PC-9 (cell line): Measurements from ENCODE around the gene MYH14. TPM values are rescaled to one million over a fixed set of nuclear protein-coding genes. Genes with fewer than 3 reads are reported as not detected.

Experiments used
- BruUV-seq: library from RNA; stranded (reverse); fragments of 400-500 nt; replicated peaks from 2 replicates; lab custom pipeline; 2021; lab: Mats Ljungman, UMichigan
- CTCF ChIA-PET: fragments of 300-600 bp; sonication (Branson Sonifier 250); formaldehyde crosslinking; loops from one replicate; lab custom pipeline; 2022; ENCODE audit warnings: antibody characterized with exemption; lab: Charles Lee
- POLR2A ChIA-PET: fragments of 300-600 bp; sonication (Branson Sonifier 250); formaldehyde crosslinking; loops from one replicate; lab custom pipeline; 2022; ENCODE audit warnings: antibody characterized with exemption; ENCODE audit not compliant: unreplicated experiment; lab: Charles Lee
- DNase-seq, 2 experiments: peaks; one replicate each; pipeline versions ENCODE4 v3.0.0 to v3.0.0-alpha.2; 2015 to 2022; ENCODE audit warnings: mixed read lengths in 1 of 2
- H2AFZ ChIP-seq: fragments of 200-600 bp; sonication (generic); 2 replicates; pipeline ENCODE4 v1.8.1; 2017; ENCODE audit warnings: antibody characterized with exemption
- H3F3A ChIP-seq: fragments of 200-600 bp; sonication (generic); 2 replicates; pipeline ENCODE4 v1.8.1; 2017; ENCODE audit warnings: antibody characterized with exemption, mild to moderate bottlenecking, low read depth; ENCODE audit not compliant: insufficient read depth
- H3K27ac ChIP-seq: fragments of 200-600 bp; sonication (generic); 2 replicates; pipeline ENCODE4 v1.6.1; 2016; ENCODE audit warnings: mixed run types
- H3K27me3 ChIP-seq: fragments of 200-600 bp; sonication (generic); 2 replicates; pipeline ENCODE4 v1.6.1; 2016; ENCODE audit warnings: low read depth, mixed run types; ENCODE audit not compliant: insufficient read depth
- H3K36me3 ChIP-seq: fragments of 200-600 bp; sonication (generic); 2 replicates; pipeline ENCODE4 v1.6.1; 2016; ENCODE audit warnings: low read depth, mixed run types
- H3K4me1 ChIP-seq: fragments of 200-600 bp; sonication (generic); replicated peaks from 2 replicates; pipeline ENCODE4 v1.6.1; 2016; ENCODE audit warnings: mixed run types; ENCODE audit not compliant: insufficient read depth
- H3K4me2 ChIP-seq: fragments of 200-600 bp; sonication (generic); 2 replicates; pipeline ENCODE4 v1.6.1; 2017; ENCODE audit warnings: mixed run types
- H3K4me3 ChIP-seq: fragments of 200-600 bp; sonication (generic); 2 replicates; pipeline ENCODE4 v1.6.1; 2016; ENCODE audit warnings: mixed run types
- H3K79me2 ChIP-seq: fragments of 200-600 bp; sonication (generic); 2 replicates; pipeline ENCODE4 v1.6.1; 2017; ENCODE audit warnings: low read depth, mixed run types
- H3K9me2 ChIP-seq: fragments of 200-600 bp; sonication (generic); 2 replicates; pipeline ENCODE4 v1.8.1; 2017; ENCODE audit warnings: mild to moderate bottlenecking; ENCODE audit not compliant: insufficient read depth
- H3K9me3 ChIP-seq: fragments of 200-600 bp; sonication (generic); 2 replicates; pipeline ENCODE4 v1.8.1; 2016; ENCODE audit warnings: low read depth; ENCODE audit not compliant: insufficient read depth
- H4K20me1 ChIP-seq: fragments of 200-600 bp; sonication (generic); 2 replicates; pipeline ENCODE4 v1.8.1; 2017; ENCODE audit not compliant: insufficient read depth
- EZH2 ChIP-seq: fragments of 200-600 bp; sonication (generic); IDR thresholded peaks from 2 replicates; pipeline ENCODE4 v1.8.0; 2017; ENCODE audit warnings: antibody characterized with exemption, low read depth
- intact Hi-C: fragments of 100-400 bp; cut with micrococcal nuclease; formaldehyde crosslinking; loops from one replicate; pipeline ENCODE4 v1.10.0; 2022; ENCODE audit not compliant: unreplicated experiment
- total RNA-seq: library from RNA; stranded (reverse); gene quantifications from 2 replicates; pipeline ENCODE4 v1.2.3, GENCODE V29; 2021
- TF ChIP-seq, protein P1 (sequence below): fragments of 200-600 bp; sonication (generic); conservative IDR thresholded peaks from 2 replicates; pipeline ENCODE4 v1.6.1; 2017; ENCODE audit warnings: mixed run types, antibody characterized with exemption, mild to moderate bottlenecking, moderate library complexity

Gene MYH14
- total RNA-seq, 1 experiment from 2014 or later: 115 TPM

DNA sequence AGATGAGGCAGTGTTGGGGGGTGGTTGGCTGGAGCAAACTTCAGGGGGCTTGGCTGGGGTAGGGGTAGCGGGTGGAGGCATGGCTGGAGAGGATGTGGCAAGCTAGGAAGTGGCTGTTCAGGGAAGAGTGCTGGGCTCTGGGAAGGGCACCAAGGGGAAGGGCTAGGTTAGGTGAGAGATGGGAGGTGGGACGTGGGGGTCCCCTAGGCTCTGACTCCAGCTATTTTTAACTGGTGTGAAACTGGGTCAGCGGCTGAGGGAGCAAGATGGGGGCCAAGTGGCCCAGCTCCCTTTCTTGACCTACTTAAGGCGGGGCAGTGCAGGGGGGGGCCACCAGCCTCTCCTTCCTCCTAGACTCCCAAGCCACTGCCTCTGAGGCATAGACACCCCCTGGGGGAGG, 118.4 kb downstream of the MYH14 start:
- Histone ChIP-seq H3K9me2 (no peaks in the 10 kb centered on the region), H3K27me3 (peaks cover 27% of the 10 kb centered on the region), H3F3A (peaks cover 17% of the 10 kb centered on the region; the same call in 1 of the 2 replicates), H2AFZ (no peak overlapping the region), H3K4me2 (no peak overlapping the region), H4K20me1 (peaks cover 18% of the 10 kb centered on the region), H3K27ac (no peak overlapping the region), H3K36me3 (no peaks in the 10 kb centered on the region), H3K9me3 (no peaks in the 10 kb centered on the region), H3K4me3 (no peak overlapping the region), H3K4me1 (no peaks in the 10 kb centered on the region), H3K79me2 (no peaks in the 10 kb centered on the region)
- intact Hi-C loops: no loop called here
- BruUV-seq: no TSS peak
- CTCF ChIA-PET: no interaction called here
- POLR2A ChIA-PET: interaction anchor here (0.6 kb wide), 1 partner anchor 11 kb away, joined by 7 read pairs; no protein-coding TSS in a partner anchor
- TF ChIP-seq EZH2: no peak
- TF ChIP-seq, protein P1, sequence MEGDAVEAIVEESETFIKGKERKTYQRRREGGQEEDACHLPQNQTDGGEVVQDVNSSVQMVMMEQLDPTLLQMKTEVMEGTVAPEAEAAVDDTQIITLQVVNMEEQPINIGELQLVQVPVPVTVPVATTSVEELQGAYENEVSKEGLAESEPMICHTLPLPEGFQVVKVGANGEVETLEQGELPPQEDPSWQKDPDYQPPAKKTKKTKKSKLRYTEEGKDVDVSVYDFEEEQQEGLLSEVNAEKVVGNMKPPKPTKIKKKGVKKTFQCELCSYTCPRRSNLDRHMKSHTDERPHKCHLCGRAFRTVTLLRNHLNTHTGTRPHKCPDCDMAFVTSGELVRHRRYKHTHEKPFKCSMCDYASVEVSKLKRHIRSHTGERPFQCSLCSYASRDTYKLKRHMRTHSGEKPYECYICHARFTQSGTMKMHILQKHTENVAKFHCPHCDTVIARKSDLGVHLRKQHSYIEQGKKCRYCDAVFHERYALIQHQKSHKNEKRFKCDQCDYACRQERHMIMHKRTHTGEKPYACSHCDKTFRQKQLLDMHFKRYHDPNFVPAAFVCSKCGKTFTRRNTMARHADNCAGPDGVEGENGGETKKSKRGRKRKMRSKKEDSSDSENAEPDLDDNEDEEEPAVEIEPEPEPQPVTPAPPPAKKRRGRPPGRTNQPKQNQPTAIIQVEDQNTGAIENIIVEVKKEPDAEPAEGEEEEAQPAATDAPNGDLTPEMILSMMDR: no peak
- no peak for DNase-seq

DNA sequence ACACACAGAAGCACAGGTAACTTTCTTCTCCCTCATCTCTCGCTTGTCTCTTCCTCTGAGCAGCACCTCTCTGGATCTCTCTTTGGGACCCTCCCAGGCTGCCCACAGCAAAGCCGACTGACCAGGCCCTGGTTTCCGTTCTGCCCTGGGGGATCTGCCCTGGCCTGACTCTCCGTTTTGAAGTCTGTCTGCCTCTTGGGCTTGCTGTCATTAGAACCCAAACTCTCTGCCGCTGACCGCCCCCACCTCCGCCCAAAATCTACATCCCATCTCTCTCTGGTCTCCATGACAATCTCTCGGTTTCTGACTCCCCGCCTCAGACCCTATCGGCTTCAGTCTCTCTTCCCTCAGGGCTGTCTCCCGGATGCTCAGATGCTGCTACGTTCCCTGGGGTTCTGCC, 118.8 kb downstream of the MYH14 start:
- H3K36me3 ChIP-seq: no peaks in the 10 kb centered on the region
- intact Hi-C loops: no loop called here
- no peak overlapping the region for H3K4me2 ChIP-seq
- H3K79me2 ChIP-seq: no peaks in the 10 kb centered on the region
- H3K9me3 ChIP-seq: no peaks in the 10 kb centered on the region
- no peak for DNase-seq
- ChIA-PET CTCF (no interaction called here), POLR2A (interaction anchor here (0.6 kb wide), 1 partner anchor 10 kb away, joined by 7 read pairs; no protein-coding TSS in a partner anchor)
- H3K4me3 ChIP-seq: no peak overlapping the region
- BruUV-seq: no TSS peak
- no peaks in the 10 kb centered on the region for H3K4me1 ChIP-seq
- no peak overlapping the region for H3K27ac ChIP-seq
- H2AFZ ChIP-seq: no peak overlapping the region
- H3K9me2 ChIP-seq: no peaks in the 10 kb centered on the region
- H3F3A ChIP-seq: peaks cover 17% of the 10 kb centered on the region; the same call in 1 of the 2 replicates
- peaks cover 19% of the 10 kb centered on the region for H4K20me1 ChIP-seq
- TF ChIP-seq EZH2: no peak
- TF ChIP-seq, protein P1: no peak
- peaks cover 27% of the 10 kb centered on the region for H3K27me3 ChIP-seq

- POLR2A ChIA-PET: no interaction called here
- TF ChIP-seq, protein P1: no peak
- no peak for TF ChIP-seq EZH2
- peaks cover 27% of the 10 kb centered on the region for H3K27me3 ChIP-seq
- no peaks in the 10 kb centered on the region for H3K9me2 ChIP-seq
- DNase-seq: no peak
- no peak overlapping the region for H3K4me3 ChIP-seq
- BruUV-seq: no TSS peak
- H3K36me3 ChIP-seq: no peaks in the 10 kb centered on the region
- H3K4me2 ChIP-seq: no peak overlapping the region
- peaks cover 17% of the 10 kb centered on the region; the same call in 1 of the 2 replicates for H3F3A ChIP-seq
- H3K79me2 ChIP-seq: no peaks in the 10 kb centered on the region
- H3K9me3 ChIP-seq: no peaks in the 10 kb centered on the region
- no peak overlapping the region for H2AFZ ChIP-seq
- intact Hi-C loops: no loop called here
- CTCF ChIA-PET: no interaction called here
- peaks cover 19% of the 10 kb centered on the region for H4K20me1 ChIP-seq
- no peaks in the 10 kb centered on the region for H3K4me1 ChIP-seq
- H3K27ac ChIP-seq: no peak overlapping the region
Measured at GRCh38 chr19:50322931-50323781, 119.7 kb downstream of the MYH14 start.
